ENCODE results near the gene PTPRF.

PTPRF gene

DNA sequence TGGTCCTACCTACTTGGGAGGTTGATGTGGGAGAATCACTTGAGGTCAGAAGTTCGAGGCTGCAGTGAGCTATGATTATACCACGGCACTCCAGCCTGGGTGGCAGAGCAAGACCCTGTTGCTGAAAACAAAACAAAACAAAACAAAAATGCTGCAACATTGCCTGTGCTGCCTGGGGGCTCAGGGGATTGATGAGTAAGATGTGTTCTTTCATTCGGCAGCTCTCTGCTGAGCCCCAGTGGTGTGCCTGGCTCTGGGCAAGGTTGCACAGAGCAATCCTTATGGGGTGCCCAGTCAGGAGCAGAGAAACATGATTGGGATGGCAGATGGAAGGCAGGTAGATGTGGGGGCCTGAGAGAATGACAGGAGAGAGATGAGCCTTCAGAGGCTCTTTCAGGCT is 90.7 kb downstream of the PTPRF start:
- TF ChIP-seq, protein P1, sequence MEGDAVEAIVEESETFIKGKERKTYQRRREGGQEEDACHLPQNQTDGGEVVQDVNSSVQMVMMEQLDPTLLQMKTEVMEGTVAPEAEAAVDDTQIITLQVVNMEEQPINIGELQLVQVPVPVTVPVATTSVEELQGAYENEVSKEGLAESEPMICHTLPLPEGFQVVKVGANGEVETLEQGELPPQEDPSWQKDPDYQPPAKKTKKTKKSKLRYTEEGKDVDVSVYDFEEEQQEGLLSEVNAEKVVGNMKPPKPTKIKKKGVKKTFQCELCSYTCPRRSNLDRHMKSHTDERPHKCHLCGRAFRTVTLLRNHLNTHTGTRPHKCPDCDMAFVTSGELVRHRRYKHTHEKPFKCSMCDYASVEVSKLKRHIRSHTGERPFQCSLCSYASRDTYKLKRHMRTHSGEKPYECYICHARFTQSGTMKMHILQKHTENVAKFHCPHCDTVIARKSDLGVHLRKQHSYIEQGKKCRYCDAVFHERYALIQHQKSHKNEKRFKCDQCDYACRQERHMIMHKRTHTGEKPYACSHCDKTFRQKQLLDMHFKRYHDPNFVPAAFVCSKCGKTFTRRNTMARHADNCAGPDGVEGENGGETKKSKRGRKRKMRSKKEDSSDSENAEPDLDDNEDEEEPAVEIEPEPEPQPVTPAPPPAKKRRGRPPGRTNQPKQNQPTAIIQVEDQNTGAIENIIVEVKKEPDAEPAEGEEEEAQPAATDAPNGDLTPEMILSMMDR (IDR thresholded peaks at IDR 0.05; ENCODE audit: low read depth, low read length) = no peak
- H3K4me3 ChIP-seq (ENCODE audit: low read depth, low read length) = no peak overlapping the region

DNA sequence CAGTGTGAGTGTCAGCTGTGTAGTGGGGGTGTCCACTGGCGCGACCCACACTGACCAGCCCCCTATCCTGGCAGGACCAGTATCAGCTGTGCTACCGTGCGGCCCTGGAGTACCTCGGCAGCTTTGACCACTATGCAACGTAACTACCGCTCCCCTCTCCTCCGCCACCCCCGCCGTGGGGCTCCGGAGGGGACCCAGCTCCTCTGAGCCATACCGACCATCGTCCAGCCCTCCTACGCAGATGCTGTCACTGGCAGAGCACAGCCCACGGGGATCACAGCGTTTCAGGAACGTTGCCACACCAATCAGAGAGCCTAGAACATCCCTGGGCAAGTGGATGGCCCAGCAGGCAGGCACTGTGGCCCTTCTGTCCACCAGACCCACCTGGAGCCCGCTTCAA is 91.2 kb downstream of the PTPRF start:
- no peak overlapping the region for H3K4me3 ChIP-seq (ENCODE audit: low read depth, low read length)
- TF ChIP-seq, protein P1 (IDR thresholded peaks at IDR 0.05; ENCODE audit: low read depth, low read length) = no peak

DNA sequence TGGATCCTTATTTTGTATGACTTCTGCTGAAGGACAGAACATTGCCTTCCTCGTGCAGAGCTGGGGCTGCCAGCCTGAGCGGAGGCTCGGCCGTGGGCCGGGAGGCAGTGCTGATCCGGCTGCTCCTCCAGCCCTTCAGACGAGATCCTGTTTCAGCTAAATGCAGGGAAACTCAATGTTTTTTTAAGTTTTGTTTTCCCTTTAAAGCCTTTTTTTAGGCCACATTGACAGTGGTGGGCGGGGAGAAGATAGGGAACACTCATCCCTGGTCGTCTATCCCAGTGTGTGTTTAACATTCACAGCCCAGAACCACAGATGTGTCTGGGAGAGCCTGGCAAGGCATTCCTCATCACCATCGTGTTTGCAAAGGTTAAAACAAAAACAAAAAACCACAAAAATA is 91.8 kb downstream of the PTPRF start:
- H3K4me3 ChIP-seq (ENCODE audit: low read depth, low read length) = no peak overlapping the region
- TF ChIP-seq, protein P1 (IDR thresholded peaks at IDR 0.05; ENCODE audit: low read depth, low read length) = no peak

DNA sequence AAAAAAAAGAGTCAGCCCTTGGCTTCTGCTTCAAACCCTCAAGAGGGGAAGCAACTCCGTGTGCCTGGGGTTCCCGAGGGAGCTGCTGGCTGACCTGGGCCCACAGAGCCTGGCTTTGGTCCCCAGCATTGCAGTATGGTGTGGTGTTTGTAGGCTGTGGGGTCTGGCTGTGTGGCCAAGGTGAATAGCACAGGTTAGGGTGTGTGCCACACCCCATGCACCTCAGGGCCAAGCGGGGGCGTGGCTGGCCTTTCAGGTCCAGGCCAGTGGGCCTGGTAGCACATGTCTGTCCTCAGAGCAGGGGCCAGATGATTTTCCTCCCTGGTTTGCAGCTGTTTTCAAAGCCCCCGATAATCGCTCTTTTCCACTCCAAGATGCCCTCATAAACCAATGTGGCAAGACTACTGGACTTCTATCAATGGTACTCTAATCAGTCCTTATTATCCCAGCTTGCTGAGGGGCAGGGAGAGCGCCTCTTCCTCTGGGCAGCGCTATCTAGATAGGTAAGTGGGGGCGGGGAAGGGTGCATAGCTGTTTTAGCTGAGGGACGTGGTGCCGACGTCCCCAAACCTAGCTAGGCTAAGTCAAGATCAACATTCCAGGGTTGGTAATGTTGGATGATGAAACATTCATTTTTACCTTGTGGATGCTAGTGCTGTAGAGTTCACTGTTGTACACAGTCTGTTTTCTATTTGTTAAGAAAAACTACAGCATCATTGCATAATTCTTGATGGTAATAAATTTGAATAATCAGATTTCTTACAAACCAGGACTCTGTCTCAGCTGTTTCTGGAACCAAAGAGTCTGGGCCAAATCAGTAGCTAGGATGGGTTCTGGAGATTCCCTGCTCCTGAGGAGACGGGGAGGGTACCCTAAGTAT is 92.5 kb downstream of the PTPRF start:
- TF ChIP-seq, protein P1 (IDR thresholded peaks at IDR 0.05; ENCODE audit: low read depth, low read length) = no peak
- no peak overlapping the region for H3K4me3 ChIP-seq (ENCODE audit: low read depth, low read length)

DNA sequence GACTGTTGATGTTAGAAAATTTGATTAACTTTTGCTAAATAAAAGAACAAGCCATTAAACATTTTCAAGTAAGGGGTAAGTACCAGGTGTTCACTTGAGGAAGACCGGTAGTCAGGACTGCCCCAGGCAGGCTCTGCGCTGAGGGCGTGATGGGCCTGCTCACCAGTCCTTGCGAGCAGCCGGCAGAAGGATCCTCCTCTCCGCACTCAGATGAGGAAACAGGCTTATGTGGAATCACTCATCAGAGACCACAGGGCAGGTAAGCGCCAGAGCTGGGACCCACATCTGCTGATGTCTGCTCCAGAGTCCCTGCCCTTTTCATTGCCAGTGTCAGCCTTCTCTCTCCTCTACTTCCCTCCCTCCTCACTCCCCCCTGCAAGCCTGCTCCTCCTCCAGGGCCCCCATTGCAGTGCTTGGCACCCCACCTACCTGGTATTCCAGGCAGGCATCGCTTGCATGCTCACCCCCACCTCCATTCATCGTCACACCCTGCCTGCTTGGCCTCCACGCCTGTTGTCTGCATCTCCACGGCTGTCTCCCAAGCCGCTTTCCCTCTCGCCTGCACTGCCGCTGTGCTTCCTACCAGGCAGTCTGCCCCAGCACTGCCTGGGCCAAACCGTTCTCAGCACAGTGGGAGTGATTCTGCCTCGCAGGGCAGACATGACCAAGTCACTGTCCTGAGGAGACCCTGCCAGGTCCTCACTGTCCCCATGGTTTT is 94.5 kb downstream of the PTPRF start:
- TF ChIP-seq, protein P1 (IDR thresholded peaks at IDR 0.05; ENCODE audit: low read depth, low read length) = no peak

DNA sequence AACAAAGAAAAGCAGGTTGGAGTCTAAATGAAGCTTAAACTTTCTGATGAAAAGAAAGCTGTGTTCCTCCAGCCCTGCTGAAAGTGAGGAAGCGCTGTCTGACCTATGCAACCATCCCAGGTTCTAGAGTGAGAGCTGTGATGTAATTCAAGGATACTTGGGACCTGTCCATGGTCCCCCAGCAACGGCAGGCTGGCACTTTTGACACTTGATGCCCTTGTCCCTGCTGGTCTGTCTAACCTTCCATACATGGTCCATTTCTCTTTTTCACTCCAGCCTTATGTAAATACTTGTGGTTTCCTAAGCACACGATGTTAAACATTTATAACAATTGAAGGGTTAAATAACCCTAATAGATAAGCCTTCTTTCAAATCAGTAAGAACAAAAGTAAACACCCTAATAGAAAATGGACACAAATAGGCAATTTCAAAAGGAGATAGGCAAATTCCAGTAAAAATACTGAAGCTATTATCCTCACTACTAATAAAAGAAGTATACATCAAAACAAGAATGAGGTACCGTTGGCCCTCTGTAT is 101.5 kb downstream of the PTPRF start:
- TF ChIP-seq, protein P1 (IDR thresholded peaks at IDR 0.05; ENCODE audit: low read depth, low read length) = no peak

More for the DNA sequence above, 94.5 kb downstream of the PTPRF start:
- H3K4me3 ChIP-seq (ENCODE audit: low read depth, low read length) = no peak overlapping the region

DNA sequence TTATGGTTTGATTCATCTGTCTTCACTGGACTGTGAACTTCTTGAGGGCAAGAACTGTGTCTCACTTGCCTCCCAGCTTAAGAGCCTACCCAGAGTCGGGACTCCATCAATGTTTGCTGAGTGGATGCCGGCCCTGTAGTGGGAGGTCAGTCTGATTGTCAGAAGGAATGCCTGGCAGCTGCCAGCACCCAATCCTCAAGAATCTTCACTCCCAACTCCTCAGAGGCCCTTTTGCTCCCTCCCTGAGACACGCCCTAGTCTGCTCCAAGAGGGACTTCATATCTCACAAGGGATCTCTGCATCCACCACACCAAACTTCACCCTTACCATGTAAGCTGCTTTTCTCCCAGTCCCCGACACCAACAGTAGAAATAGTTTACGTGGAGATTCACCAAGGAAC is 104.0 kb downstream of the PTPRF start:
- TF ChIP-seq, protein P1 (IDR thresholded peaks at IDR 0.05; ENCODE audit: low read depth, low read length) = no peak

More for the DNA sequence above, 101.5 kb downstream of the PTPRF start:
- H3K4me3 ChIP-seq (ENCODE audit: low read depth, low read length) = no peak overlapping the region

More for the DNA sequence above, 104.0 kb downstream of the PTPRF start:
- no peak overlapping the region for H3K4me3 ChIP-seq (ENCODE audit: low read depth, low read length)

Data from WI38 (cell line).